NCI-H2081 (cell line): ENCODE results near the gene ITPR1.

Experiments used
- DNase-seq, 2 experiments: peaks; one replicate each; lab custom pipeline; 2025; lab: John Stamatoyannopoulos, UW

ITPR1 gene

DNA sequence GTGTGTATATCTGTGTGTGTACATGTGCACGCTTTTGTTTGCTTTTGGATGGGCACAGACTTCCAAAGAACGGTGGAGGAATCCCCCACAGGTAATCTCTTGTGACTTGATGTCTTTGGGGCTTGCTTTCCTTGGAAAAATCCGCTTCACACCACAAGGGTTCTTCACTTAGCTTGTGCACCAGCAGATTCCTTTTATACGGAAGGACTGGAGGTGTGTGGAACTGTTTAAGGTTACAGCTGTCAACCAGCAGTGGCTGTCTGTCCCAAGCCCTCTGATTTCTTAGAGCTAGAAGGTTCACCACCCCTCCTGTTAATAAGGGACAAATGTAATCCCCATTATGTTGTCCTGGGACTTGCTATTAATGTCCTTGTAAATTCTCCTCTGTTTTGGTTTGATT lies 193.5 kb downstream of the ITPR1 start:
- no peak for DNase-seq

DNA sequence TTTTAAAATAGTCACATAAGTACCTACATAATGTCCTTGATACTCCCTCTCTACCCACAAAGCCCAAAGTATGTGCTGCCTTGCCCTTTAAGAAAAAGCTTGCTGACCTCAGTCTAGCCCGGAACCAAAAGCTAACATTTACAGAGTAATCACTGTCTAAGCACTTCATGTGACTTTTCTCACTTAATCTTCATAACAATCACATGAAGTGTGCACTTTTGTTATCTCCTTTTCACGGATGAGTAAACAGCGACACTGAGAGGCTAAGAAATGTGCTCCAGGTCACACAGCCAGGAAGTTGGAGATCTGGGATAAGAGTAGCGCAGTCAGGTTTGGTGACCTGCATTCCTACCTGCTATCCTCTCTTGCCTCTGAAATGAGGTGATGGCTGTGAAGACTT lies 194.0 kb downstream of the ITPR1 start:
- DNase-seq, result no peak

- DNase-seq, result no peak
These were observed 194.4 kb downstream of the ITPR1 start for GRCh38 chr3:4687596-4687995.

GRCh38 chr3:4688411-4688810 lies 195.3 kb downstream of the ITPR1 start:
- no peak for DNase-seq

DNA sequence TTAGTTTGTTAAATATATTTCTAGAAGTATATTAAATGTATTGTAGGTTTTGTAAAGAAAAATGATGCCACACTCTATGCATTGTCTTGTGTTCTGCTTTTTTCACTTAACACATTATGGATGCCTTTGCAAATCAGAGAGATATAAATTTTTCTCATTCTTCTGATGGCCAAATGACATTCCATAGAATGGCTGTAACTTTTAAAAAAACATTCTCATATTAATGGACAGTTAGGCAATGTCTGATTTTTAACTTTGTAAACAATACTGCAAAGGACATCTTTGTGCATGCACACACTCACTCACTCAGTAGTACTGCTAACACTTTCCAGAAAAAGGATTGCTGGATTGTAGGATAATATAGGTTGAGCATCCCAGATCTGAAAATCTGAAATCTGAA lies 195.9 kb downstream of the ITPR1 start:
- DNase-seq, result no peak

DNA sequence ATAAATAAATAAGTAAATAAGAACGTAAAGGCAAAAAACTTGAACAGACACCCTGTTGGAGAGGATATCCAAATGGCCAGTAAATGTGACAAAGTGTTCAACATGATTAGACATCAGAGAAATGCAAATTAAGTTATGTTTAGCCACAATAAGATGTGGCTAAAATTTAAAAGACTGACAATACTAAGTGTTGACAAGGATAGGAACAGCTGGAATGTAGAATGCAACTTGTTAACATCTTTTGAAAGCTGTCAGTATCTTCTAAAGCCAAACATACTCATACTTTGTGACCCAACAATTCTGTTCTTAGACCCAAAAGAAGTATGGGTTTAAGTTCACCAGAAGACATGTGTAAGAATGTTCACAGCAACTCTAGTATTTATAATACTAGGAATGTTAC lies 197.1 kb downstream of the ITPR1 start:
- no peak for DNase-seq

DNA sequence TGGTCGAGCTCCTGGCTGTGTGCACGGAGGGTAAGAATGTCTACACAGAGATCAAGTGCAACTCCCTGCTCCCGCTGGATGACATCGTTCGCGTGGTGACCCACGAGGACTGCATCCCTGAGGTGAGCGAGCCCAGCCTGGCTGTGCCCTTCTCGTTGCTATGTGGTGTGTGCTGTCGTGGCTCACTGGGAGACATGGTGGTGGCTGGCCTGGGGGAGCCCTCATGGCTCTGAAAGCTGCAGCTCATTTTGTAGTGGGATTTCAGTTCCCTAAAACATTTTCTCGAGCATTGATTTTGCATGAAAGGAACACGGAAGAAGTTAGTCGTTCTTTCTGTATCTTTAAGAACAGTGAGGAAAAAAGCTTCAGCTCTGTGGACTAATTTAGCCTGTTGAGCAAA lies 200.5 kb downstream of the ITPR1 start:
- DNase-seq, result no peak

GRCh38 chr3:4695846-4696245 lies 202.7 kb downstream of the ITPR1 start:
- DNase-seq, result no peak

DNA sequence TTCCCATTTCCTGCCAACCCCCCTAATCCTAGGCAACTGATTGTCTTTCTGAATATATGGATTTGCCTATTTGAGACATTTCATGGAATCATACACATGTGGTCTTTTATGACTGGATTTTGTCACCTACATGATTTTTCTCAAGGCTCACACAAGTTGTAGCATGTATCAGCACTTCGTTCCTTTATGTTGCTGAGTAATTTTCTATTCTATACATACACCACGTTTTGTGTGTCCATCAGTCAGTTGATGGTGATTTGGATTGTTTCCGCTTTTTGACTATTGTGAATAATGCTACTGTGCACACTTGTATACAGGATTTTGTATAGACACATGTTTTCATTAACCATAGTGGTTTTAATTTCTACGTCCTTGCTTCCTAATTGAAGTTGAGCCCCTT lies 203.1 kb downstream of the ITPR1 start:
- no peak for DNase-seq

GRCh38 chr3:4698125-4698821 lies 205.1 kb downstream of the ITPR1 start:
- no peak for DNase-seq

DNA sequence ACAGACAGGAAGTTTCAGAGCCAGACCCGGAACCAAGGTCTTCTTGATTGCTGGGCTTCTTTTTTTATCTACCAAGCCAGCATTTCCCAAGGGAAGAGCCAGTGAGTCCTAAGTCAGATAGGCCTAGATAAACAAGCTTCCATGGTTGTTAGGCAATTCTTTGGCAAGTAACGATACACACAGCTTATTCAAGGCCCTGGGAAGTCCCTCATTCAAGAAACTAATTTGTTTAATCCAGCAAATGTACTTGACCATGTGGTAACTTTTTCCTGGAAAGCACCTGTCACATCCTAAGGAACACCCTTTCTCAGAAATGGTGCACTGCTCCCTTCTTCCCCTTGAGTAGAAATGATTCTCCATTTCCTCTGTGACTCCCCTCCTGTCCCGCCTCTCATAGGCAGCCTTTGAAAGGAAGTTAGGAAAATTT lies 209.9 kb downstream of the ITPR1 start:
- DNase-seq, result no peak

GRCh38 chr3:4704552-4704951 lies 211.4 kb downstream of the ITPR1 start:
- no peak for DNase-seq

GRCh38 chr3:4707324-4707723 lies 214.2 kb downstream of the ITPR1 start:
- DNase-seq, result no peak

- no peak for DNase-seq
These were observed 215.1 kb downstream of the ITPR1 start for GRCh38 chr3:4708230-4708629.

- no peak for DNase-seq
These were observed 216.2 kb downstream of the ITPR1 start for GRCh38 chr3:4709341-4709740.

DNA sequence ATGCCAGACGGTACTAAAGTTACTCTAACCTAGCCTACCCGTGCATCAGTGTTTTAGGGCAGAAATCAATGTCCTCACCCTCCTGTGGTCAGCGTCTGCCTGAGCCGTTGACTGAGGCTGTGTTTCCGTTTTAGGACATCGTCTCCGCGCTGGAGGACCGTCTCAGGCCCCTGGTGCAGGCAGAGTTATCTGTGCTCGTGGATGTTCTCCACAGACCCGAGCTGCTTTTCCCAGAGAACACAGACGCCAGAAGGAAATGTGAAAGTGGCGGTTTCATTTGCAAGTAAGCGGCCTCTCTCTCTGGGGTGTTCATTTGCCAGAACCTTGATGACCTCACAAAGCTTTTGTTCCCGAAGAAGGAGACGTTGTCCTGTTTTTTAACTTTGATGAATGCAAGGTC lies 217.0 kb downstream of the ITPR1 start:
- no peak for DNase-seq

DNA sequence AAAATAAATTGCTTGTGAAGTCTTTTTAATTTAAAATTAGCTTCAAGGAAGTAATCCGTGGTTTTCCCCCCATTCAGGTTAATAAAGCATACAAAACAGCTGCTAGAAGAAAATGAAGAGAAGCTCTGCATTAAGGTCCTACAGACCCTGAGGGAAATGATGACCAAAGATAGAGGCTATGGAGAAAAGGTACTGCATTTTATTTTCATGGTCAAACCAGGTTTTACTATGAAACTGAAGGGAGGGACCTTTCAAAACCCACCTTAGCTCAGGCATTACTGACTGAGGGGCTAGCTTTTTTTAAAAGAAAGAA lies 218.5 kb downstream of the ITPR1 start:
- no peak for DNase-seq

- DNase-seq, result no peak
These were observed 219.0 kb downstream of the ITPR1 start for GRCh38 chr3:4712109-4712508.

DNA sequence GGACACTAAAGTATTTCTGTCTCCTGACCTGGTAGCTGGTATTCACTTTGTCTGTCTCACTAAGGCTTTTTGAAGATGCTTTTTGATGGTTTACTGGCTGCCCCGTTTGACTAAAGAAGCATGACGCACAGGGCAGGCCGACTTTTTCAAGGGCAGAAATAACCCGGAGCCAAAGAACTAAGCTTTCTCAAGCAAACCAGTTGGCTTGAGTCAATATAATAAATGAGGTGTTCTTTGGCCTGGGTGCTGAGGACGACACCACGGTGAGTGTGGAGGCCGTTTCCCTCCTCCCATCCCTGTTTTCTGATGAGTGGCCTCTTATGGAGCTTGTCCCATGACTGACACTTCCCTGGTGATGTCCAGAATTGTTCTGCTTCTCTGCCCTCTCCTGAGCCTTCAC lies 220.9 kb downstream of the ITPR1 start:
- DNase-seq, result no peak

DNA sequence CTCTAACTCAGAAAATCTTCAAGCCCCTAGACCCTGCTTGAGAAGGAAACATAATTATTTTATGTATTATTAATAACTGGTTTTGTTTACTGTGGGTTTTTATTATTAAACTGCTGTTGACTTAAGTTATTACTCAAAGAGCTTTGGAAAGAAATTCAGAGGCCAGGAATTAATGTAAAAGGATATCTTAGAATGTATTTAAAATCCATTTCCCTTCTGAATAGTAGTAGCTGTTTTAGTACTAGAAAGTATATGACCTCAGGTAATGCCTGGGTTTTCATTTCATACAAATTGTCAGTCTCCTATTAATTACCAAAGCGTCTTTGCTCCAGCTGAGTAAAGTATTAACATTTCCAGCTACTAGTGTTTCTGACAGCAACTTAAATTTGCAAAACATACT lies 223.1 kb downstream of the ITPR1 start:
- no peak for DNase-seq

DNA sequence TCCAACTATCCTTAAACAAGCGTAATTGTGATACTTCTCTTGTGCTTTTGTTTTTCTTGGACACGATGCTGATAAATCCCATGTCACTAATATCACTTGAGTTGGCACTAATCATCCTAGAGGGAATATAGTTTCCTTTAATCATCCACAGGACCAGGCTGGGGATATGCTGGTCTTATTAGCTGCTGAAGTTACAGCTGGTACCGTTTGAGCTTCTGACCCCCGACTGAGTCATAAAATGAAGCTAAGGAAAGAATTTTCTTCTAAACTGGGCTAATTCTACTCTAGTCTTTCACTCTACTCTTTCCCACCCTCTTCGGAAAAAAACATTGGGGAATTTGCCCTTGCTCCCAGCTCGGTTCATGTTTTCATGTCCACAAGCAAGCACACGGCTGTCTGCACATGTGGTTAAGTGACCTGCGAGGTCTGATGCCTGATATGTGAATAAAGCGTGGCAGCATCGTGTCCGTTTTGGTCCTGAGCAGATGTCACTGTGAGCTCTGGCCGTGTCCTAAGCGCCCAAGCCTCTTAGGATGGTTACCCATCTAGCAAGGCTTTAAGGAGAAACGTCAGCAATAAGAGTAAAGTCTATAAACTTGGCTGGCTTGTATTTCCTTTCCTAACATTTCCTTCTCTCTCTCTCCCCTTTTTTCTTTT lies 223.7 kb downstream of the ITPR1 start:
- DNase-seq, result no peak

DNA sequence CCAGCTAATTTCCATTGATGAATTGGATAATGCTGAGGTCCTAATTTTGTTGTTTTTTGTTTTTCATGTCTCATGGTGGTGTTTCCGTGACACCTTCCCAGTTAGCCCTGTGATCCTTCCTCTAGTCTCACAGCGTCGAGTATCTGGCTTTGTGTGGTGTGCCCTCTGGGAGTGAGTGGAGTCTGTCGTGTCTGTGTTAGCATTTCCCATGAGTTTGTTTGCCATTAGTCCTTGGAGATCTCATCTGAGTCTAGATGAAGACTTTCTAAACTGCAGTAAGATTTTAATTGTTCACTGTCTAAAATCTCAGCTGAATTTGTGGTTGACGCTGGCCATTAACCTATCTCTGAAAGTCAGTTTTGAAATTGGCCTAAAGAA lies 224.2 kb downstream of the ITPR1 start:
- DNase-seq, result no peak

DNA sequence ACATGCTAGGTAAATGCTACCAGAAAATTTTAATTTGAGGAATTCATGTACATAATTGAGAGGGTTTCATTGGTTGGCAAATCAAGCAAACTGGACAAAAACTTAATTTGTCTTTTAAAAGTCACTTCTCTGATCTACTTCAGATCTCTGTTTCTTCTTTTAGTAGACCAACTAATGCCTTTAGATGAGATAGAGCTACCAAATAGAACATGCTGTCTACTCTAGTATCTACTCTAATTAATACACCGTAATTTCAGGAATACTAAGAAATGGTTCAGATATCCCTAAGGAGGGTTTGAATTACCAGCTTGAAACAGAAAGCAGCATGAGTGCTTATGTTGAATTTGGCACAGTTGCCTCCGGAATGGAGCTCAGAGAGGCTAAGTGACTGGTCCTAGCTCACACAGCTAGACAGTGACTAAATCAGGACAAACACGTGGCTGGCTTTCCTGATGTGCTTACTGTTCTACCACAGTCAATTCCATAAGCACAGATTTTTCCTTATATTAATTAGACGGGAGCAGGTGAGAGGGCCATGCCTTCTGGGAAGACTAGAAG lies 225.1 kb downstream of the ITPR1 start:
- no peak for DNase-seq

DNA sequence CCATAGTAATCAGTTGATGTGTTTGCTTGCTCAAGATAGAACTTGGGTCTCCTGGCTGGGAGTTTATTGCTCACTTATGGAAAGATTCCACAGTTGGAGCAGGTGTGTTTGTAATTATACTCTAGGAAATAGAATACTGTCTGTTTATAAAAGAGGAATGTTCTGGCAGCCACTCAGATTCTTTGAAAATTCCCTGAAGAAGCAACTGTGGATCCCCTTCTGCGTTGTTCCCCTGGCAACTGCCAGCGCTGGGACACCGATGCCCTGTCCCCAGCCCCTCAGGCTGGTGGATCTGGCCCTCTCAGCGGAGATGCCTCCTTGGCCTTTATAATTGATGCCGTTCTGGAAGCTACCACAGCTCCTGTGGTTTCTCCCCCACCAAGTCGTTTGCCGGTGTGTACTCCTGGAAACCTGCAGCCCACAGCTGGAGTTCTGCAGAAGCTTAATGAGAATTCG lies 225.9 kb downstream of the ITPR1 start:
- DNase-seq, result no peak
